Measurements from ENCODE around the gene LRRC72. TPM values are rescaled to one million over a fixed set of nuclear protein-coding genes. Genes with fewer than 3 reads are reported as not detected.
"Not testable (repeated sequence)": the region's sequence is repeated elsewhere in the genome, so short reads cannot be mapped to it uniquely, and the experiment has no call there.

Gene LRRC72
- total RNA-seq, 1 donor from 2014 or later, result not detected

- DNase-seq (ENCODE audit: low read depth, low spot score), result no peak
These were observed 52.6 kb downstream of the LRRC72 start for GRCh38 chr7:16579216-16579615.

- DNase-seq (ENCODE audit: low read depth, low spot score), result no peak
These were observed 54.7 kb downstream of the LRRC72 start for GRCh38 chr7:16581286-16581685.

GRCh38 chr7:16583834-16584233 is 57.2 kb downstream of the LRRC72 start:
- no peak for DNase-seq (ENCODE audit: low read depth, low spot score)

GRCh38 chr7:16585540-16585939 is 58.9 kb downstream of the LRRC72 start:
- DNase-seq (ENCODE audit: low read depth, low spot score), result no peak

GRCh38 chr7:16586081-16586874 is 59.7 kb downstream of the LRRC72 start:
- no peak for DNase-seq (ENCODE audit: low read depth, low spot score)

- no peak for DNase-seq (ENCODE audit: low read depth, low spot score)
These were observed 60.5 kb downstream of the LRRC72 start for GRCh38 chr7:16587129-16587528.

GRCh38 chr7:16587790-16588189 is 61.2 kb downstream of the LRRC72 start:
- DNase-seq (ENCODE audit: low read depth, low spot score), result no peak

GRCh38 chr7:16589881-16590280 is 63.3 kb downstream of the LRRC72 start:
- no peak for DNase-seq (ENCODE audit: low read depth, low spot score)

GRCh38 chr7:16590424-16590823 is 63.8 kb downstream of the LRRC72 start:
- no peak for DNase-seq (ENCODE audit: low read depth, low spot score)

GRCh38 chr7:16592395-16592794 is 65.8 kb downstream of the LRRC72 start:
- no peak for DNase-seq (ENCODE audit: low read depth, low spot score)

- no peak for DNase-seq (ENCODE audit: low read depth, low spot score)
These were observed 67.4 kb downstream of the LRRC72 start for GRCh38 chr7:16594061-16594460.

- DNase-seq (ENCODE audit: low read depth, low spot score), result no peak
These were observed 68.1 kb downstream of the LRRC72 start for GRCh38 chr7:16594676-16595075.

GRCh38 chr7:16595596-16595995 is 69.0 kb downstream of the LRRC72 start:
- not testable (repeated sequence) for DNase-seq (ENCODE audit: low read depth, low spot score)

- DNase-seq (ENCODE audit: low read depth, low spot score), result no peak
These were observed 71.4 kb downstream of the LRRC72 start for GRCh38 chr7:16598015-16598414.

- no peak for DNase-seq (ENCODE audit: low read depth, low spot score)
These were observed 73.2 kb downstream of the LRRC72 start for GRCh38 chr7:16599860-16600259.

- no peak for DNase-seq (ENCODE audit: low read depth, low spot score)
These were observed 77.0 kb downstream of the LRRC72 start for GRCh38 chr7:16603633-16604032.

GRCh38 chr7:16604054-16604453 is 77.4 kb downstream of the LRRC72 start:
- DNase-seq (ENCODE audit: low read depth, low spot score), result no peak

GRCh38 chr7:16606704-16607103 is 80.1 kb downstream of the LRRC72 start:
- DNase-seq (ENCODE audit: low read depth, low spot score), result no peak

GRCh38 chr7:16609842-16610450 is 83.3 kb downstream of the LRRC72 start:
- DNase-seq (ENCODE audit: low read depth, low spot score), result no peak

GRCh38 chr7:16611711-16612110 is 85.1 kb downstream of the LRRC72 start:
- no peak for DNase-seq (ENCODE audit: low read depth, low spot score)

- DNase-seq (ENCODE audit: low read depth, low spot score), result no peak
These were observed 88.6 kb downstream of the LRRC72 start for GRCh38 chr7:16615228-16615627.

GRCh38 chr7:16616122-16616521 is 89.5 kb downstream of the LRRC72 start:
- no peak for DNase-seq (ENCODE audit: low read depth, low spot score)

- DNase-seq (ENCODE audit: low read depth, low spot score), result no peak
These were observed 89.9 kb downstream of the LRRC72 start for GRCh38 chr7:16616542-16616941.

All from pulmonary artery endothelial cell (primary cell).